ENCODE measurements around the gene RAI1.

The RAI1 gene

DNA sequence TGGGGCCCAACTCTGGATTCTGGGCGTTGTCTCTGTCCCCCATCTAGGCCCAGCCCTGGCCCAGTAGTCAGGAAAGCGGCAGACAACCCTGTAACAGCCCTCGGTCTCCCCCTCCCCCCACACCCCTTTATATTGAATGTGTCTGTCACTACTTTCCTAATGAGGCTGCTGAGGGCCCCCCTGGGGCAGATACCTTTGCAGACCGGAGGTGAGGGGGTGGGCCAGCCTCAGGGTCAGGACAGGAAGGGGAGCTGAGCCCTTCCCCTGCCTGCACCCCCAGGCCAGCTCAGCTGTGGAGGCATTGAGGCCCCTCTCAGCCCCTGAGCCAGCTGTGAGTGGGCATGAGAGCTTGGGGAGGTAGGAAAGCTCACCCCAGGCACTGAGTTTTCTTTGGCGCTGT, 17.1 kb downstream of the RAI1 start:
- DNase-seq (ENCODE audit: low spot score): no peak

GRCh38 chr17:17698869-17699351, 17.7 kb downstream of the RAI1 start:
- no peak for DNase-seq (ENCODE audit: low spot score)

- no peak for DNase-seq (ENCODE audit: low spot score)
These were observed 18.2 kb downstream of the RAI1 start for GRCh38 chr17:17699491-17699890.

- DNase-seq (ENCODE audit: low spot score): no peak
These were observed 19.2 kb downstream of the RAI1 start for GRCh38 chr17:17700251-17700969.

GRCh38 chr17:17701112-17701511, 19.9 kb downstream of the RAI1 start:
- no peak for DNase-seq (ENCODE audit: low spot score)

- no peak for DNase-seq (ENCODE audit: low spot score)
These were observed 20.4 kb downstream of the RAI1 start for GRCh38 chr17:17701658-17702057.

- DNase-seq (ENCODE audit: low spot score): no peak
These were observed 21.3 kb downstream of the RAI1 start for GRCh38 chr17:17702449-17703139.

GRCh38 chr17:17703140-17703919, 22.1 kb downstream of the RAI1 start:
- DNase-seq (ENCODE audit: low spot score): no peak

DNA sequence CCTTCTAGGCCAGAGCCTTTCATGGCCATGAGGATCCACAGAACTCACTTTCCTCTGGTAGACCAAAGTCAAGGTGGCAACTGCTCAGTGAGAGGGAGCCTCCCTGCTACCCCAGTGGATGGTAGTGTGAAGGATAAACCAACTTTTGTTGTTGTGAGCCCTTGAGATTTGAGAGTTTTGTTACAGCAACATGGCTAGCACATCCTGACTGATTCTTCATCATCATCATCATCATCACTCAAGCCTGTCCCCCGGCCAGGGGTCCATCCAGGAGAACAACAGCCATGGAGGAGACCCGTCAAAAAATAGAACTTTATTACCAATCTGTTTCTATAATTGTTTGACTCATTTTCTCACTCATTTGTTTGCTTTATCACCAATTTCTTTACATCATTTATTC, 23.7 kb downstream of the RAI1 start:
- no peak for DNase-seq (ENCODE audit: low spot score)

DNA sequence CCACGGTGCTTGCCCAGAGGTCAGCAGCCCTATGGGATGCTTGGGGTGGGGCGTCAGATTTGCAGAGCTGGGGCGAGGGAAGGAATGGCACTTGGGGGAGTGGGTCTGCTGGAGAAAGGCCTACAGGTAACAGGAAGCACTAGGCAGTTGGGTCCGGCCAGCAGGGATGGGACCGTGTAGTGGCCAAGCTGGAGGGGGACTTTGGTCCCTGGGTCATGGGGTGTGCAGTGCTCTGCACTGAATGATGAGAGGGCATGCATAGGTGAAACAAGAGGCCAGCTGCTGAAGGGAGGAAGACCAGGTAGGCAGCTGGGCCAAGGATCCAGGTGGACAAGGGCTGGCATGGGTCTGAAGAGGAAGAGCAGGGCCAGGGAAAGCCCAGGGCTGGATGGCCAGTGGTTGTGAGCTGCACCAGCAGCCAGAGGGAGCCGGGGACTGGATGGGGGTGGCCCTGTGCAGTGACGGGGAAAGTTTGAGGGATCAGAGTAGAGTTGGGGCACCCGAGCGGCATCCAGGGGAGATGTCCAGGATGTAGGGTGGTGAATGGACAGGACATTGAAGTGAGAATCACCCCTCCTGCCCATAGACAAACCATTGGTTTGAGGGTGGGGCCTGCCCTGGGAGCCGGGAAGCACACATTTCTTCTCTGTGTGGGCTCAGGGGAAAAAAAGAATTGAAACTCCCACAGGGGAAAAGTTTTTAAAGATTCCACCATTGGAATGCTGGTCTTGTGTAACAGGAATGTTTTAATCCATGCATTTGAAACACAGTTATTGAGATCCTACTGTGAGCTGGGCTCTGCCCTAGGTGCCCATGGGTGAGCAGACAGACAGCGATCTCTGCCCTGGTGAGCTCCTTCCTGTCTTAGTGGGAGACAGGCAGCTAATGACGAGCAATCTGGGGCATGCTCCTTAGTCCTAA, 25.1 kb downstream of the RAI1 start:
- DNase-seq (ENCODE audit: low spot score): no peak

DNA sequence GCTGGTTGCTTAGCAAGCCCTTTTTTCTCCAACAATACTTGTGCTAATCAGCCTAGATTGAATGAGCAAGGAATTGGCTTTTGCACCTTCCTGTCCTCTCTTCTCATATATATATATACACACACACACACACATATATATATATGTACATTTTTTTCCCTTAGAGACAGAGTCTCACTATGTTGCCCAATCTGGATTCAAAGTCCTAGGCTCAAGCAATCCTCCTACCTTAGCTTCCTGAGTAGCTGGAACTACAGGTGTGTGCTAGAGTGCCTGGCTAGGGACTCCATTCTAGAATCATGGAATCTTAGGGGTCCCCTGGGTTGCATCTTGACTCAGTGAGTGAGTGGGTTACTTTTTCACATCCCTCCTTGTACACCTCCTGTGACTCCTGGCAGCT, 27.0 kb downstream of the RAI1 start:
- no peak for DNase-seq (ENCODE audit: low spot score)

DNA sequence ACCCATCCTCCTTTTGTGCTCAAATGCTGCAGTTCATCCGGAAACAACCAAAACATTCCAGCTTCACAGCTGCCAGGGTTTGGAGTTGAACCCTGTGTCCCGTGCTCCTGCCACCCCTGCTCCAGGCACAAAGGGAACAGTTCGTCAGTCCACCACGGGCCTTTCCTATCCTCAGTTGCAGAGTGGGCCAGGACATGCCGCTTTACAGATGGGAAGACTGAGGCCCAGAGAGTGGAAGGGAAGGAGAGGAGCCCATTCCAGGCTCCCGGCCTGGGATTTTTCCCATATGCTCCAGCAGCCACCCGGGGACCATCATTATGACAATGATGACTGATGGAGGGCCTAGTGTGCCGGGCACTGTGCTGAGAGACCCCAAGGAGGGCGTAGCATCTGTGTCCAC, 27.6 kb downstream of the RAI1 start:
- no peak for DNase-seq (ENCODE audit: low spot score)

GRCh38 chr17:17709815-17710321, 28.6 kb downstream of the RAI1 start:
- DNase-seq (ENCODE audit: low spot score): no peak

DNA sequence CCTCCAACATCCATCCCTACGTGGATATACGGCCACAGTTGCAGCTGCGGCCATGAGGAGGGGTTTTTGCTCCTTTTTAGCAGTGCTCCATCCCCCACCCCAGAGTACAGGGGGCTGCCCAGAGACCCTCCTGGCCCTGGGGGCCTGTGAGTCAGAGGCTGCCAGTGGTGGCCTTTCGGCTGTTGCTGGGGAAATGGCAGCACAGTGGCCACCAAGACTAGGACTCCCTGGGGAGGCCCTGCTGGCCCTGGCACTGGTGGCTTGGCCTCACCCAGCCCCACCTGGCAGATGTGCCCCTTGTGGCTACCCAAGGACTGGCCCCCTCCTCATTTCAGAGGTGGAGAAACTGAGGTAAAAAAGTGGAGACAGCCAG, 29.1 kb downstream of the RAI1 start:
- DNase-seq (ENCODE audit: low spot score): no peak

DNA sequence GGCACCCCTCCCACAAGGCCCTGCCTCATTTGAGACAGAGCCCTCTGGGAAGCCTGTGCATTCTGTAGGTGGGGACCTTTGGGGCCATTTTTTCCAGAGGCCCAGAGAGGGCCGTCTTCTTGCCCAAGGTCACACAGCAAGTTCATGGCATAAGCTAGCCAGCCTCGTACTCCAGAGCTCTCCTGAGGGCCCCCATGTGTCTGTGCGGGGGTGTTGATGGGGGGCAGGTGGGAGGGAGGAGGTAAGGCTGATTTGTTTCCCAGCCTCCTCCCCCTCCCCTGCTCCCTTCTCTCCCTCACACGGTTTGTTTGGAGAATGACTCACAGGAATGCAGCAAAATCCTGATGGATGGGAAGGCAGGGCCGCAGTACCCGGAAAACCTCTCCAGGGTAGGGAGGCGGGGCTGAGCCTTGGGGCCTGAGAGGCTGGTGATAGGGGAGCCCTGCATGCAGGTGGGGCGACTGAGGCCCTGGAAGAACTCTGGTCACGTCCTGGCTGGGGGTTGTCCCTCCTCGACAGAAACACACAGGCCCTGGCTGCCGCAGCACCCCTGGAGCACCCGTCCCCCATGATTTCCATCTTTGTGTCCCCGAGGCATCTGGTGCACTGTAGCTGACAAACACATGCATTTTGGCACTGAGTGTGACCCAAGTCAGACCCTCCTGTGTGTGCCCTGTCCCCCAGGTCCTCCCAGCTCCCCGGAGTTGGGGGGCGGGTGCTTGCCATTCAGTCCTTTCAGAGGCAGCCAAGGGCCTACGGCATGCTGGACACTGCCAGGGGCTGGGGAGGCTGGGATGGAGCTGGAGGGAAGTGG, 29.7 kb downstream of the RAI1 start:
- no peak for DNase-seq (ENCODE audit: low spot score)

DNA sequence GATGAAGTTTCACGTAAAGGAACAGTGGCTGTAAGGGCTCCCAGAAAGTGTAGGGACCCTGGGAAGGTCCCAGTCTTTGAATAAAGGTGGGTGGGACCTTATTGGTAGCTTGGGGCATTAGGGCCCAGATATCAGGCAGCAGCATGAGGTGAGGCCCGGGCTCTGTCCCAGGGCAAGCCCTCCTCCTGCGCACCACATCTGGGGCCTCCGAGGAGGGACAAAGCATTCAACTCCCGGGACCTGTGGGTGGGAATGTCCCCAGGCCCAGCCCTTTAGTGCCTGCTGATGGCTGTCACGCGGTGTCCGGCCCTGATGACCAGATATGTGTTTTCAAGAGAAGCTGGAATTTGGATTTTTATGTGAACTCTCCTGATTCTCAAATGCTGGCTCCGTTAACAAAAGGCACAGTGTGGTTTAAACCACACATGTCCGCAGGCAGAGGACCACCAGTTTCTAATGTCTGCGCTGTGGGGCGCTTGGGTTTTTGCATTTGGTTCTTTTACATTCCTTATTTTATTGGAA, 30.4 kb downstream of the RAI1 start:
- DNase-seq (ENCODE audit: low spot score): no peak

GRCh38 chr17:17712268-17712924, 31.1 kb downstream of the RAI1 start:
- DNase-seq (ENCODE audit: low spot score): no peak

DNA sequence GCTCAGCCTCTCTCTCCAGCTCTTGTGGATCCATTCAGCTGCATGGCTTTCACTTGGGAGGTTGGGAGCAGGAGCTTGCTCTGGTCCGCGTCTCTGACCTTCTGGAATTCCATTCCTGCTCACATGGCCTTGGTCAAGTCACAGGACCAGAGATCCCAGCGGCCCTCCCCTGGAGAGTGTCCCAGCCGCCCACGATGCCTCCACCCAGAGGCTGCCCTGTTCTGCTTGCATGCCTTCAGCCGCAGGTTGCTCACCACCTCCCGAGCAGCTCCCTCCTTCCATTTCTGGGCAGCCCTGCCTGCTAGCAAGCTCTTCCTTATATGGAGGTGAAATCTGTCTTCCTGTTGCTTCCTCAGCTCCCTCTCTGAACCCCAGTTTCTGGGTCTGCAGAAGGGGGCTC, 32.6 kb downstream of the RAI1 start:
- DNase-seq (ENCODE audit: low spot score): no peak

DNA sequence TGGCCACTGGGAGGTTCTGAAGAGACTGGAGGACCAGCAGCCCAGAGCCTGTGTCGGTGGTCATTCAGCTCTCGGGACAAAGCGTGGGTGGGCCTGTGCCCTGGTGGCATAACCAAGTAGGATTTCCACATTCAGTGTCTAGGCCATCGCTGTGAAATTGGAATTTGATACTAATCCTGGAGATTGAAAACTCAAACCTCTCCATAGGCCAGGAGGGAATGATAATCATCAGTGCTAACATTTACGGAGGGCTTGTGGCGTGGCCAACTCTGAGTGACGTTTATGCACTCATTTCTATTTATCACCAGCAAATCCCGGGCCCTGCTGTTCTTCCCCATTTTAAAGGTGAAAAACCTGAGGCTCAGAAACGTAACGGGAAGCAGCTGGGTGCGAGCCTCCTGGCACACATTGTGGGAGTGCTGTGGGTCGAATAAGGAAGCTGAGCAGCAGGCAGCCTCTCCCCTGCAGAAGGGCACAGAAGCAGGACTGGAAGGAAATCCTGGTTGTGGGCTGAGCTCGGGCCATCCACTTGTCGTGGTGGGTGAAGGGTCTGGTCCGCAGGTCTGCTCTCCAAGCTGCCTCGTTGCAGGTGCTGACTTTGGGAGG, 33.1 kb downstream of the RAI1 start:
- no peak for DNase-seq (ENCODE audit: low spot score)

- DNase-seq (ENCODE audit: low spot score): no peak
These were observed 33.6 kb downstream of the RAI1 start for GRCh38 chr17:17714879-17715278.
